Measurements from ENCODE around the gene ABLIM3.

ABLIM3 gene

DNA sequence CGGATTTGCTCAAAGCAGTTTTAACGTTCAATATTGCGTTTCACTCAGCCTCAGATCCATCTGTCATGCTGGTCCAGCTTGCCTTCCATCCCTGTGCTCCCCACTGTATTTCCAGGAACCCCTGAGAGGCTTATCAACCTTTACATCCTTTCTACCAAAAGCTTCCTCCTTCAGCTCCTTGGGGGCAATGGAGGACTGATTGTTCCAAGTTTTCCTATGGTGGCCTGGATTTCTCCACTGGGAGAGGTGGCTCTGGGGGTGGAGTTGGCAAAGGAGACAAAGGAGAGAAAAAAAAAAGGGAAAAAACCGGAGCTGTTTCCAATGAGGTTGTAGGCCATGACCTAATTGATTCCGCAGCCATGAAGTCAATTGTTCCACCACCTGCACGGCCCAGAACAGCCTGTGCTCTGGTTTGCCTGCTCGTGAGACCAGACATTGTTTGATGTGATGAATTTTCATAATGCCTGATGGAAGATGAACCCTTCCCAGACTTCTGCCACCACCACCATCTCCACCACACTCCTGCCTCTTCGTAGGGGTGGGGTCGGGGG lies 54.1 kb downstream of the ABLIM3 start:
- DNase-seq, result no peak

DNA sequence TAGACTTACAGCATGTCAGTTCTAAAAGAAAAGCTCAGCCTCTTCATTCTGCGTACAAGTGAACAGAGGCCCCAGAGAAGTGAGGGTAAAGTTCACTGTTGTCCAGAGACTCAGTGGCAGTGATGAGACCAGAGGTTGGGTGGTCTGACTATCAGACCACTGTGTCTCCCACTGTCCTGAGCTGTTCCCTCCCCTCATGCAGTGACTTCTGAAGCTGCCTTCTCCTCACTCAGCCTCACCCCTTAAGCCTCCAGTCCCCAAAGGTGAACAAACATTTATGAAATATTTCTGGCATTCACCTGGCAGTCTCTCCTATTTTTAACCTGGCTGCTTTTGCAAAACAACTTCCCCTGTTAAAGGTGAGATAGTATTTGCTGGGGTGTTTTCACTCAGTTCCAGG lies 54.7 kb downstream of the ABLIM3 start:
- no peak for DNase-seq

DNA sequence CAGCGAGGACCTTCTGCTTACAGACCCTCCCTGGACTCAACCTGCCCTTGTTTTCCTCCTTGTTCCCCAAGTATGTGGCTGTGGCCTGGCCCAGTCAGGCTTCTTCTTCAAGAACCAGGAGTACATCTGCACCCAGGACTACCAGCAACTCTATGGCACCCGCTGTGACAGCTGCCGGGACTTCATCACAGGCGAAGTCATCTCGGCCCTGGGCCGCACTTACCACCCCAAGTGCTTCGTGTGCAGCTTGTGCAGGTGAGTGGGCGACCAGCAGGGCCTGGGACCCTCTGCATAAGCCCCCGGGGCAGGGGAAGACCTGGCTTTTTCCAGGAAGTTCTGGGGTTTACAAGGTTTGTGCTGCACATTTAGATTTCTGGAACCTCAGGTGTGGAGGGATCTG lies 56.9 kb downstream of the ABLIM3 start:
- DNase-seq, result no peak

DNA sequence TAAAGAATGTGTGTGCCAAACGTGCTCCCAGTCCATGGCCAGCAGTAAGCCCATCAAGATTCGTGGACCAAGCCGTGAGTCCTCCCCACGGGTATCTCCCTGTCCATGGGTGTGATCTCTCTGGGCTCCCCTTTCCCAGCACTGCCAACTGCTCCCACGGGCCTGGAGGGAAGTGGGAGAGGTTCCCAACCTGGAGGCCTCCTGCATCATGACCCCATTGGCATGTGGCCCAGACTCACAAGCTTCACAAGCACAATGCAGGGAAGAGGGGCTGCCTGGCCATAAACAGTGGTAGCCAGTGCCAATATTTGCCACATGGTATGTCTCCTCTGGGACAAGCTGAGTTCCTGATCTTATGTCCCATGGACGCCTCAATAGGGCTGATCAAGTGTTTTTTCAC lies 59.1 kb downstream of the ABLIM3 start:
- DNase-seq, result no peak

DNA sequence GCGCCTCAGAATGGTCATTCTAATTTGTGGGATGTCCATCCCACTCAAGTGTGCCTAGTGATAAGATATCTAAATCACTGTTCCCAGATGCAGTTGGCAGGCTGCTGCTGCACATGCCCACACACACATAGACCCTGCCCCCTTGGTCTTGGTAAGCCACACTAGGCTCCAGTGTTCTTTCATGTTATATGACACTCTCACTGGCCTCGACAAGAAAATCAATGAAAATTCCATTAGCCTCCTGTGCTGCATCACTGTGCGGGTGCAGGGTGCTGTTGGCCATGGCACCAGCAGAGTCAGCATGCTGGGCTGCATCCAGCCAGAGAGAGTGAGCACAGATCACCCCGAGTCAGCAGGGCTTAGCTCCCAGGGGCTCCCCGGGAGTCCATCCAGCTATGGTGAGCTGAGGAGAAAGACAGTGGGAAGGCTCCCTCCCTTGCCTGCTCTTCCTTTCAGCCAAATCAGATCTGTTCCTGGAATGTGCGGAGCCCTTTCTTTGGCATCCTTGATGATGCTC lies 59.9 kb downstream of the ABLIM3 start:
- no peak for DNase-seq

DNA sequence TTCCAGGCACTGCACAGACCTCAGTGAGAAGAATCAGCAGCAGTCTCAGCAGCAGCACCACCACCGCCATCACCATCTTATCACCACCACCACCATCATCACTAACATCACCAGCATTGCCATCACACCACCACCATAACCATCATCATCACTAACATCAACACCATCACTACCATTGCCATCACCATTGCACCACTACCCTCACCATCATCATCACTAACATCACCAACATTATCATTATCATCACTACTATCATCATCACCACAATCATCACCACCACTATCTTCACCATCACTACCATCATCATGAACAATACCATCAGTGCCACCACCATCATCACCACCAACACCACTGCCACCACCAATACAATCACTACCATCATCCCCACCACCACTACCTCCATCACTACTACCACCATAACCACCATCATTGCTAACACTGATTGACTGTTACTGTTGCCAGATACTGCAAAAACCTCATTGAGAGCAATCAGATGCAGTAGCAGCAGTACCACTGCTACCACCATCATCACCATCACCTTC lies 61.7 kb downstream of the ABLIM3 start:
- no peak for DNase-seq

DNA sequence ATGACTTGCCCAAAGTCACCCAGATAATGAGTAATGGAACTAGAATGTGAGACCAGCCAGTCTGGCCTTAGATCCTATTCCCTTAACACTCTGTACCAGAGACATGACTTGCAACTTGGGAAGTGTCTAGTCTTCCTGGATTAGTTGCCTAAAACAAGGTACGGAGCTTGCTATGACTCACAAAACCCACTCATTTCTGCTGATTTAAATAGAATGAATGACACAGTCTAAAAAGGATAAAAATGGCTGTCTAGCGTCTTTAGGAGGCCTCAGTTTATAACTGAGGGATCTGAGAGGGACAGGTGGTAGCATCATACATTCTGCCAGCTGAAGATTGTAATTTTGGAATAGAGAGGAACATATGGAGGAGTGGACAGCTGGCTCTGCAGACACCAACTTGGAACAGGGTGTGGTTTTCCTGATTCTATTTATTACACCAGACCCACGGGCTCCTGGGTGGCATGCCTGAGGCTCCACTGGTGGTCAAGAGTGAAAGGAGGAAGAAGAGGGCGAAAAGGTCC lies 62.7 kb downstream of the ABLIM3 start:
- no peak for DNase-seq

DNA sequence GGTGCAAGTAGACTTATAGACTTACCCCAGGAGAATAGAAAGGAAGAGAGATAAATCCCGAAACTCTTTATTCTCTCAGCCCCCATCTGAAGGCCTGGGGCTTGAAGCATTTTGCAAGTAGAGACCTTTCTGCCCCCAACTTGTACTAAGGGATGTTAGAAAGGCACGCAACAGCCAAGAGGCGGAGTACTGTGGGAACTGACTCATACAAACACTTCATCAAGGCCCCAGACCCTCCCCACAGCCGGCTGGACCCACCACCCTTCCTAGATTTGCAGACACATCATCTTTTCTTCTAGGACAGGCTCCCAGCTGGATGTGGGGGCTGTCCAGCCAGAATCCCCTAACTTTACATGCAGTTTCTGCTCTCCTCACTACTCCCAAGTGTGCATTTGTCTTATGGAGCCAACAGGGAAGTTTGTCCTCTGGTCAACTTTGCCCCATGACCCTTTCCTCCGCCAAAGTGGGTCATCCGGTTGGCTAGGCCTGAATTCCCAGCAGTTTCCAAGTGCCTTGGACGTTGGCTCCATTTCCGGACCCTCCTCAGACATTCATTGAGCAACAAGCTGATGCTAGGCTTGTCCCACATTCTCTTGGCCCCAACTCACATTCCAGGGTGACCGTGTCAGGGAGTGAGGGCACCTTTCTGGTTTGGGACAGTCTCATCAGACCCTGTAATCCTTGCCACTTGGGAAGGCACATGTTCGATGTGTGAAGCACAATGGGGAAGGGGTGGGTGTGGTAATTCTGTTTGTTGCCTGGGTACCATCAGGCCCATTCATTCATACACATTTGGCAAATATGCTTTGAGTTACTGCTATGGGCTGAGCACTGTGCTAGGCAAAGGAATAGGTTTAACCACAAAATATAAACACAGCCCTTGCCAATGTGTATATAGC lies 64.6 kb downstream of the ABLIM3 start:
- no peak for DNase-seq

DNA sequence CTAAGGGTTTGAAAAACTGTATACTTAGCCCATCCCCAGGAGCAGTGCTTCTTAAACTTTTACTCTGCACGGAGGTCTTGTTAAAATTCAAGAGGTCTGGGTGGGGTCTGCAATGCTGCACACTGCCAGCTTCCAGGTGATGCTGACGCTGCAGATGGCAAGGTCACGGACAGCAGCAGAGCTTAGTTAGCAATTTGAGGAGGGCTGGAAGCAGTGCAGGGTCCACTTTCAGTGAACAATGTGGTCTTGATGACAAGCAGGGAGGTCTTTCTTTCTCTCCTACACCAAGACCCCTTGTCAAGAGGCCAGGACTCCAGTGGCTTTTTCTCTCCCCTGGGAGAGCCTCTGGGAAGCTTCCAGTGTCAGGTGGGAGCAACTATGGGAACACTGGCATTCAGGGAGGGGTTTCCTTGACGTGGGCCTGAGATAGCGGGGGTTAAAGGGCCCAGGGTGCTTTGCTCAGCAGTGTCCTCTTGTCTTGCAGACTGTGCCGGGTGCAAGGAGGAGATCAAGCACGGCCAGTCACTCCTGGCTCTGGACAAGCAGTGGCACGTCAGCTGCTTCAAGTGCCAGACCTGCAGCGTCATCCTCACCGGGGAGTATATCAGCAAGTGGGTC lies 65.3 kb downstream of the ABLIM3 start:
- no peak for DNase-seq

DNA sequence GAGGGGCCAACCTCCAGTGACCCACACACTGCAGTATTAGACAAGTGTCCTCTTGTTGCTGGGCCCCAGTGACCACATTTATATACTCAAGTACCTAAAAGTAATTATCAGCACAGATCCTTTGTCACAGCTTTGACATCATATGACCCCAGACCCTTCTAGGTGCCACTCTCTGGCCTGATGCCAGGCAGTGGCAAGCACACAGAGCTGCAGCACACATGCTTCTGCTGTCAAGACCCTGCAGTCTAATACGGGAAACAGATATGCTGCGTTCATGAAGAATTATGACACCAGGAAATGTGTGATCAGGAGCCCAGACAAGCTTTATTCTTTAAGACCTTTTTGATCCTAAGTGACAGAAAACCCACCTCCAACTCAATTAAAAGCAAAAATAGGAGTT lies 66.5 kb downstream of the ABLIM3 start:
- no peak for DNase-seq

DNA sequence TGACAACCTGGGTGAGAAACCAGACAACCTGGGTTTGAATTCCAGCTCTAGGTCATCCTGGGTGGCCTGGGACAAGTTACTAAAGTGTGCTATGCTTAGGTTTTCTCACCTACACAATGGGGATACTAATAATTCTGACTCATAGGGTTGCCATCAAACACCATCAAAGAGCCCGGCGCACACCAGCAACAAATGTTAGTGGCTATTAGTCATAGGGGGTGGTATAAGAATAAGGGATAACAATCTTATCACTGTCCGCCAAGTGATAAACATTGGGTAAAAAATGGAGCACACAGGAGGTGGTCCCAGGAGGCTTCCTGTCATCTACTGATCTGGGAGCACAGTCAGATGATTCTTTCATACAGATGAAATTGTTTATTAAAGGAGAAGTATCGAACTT lies 68.9 kb downstream of the ABLIM3 start:
- no peak for DNase-seq

DNA sequence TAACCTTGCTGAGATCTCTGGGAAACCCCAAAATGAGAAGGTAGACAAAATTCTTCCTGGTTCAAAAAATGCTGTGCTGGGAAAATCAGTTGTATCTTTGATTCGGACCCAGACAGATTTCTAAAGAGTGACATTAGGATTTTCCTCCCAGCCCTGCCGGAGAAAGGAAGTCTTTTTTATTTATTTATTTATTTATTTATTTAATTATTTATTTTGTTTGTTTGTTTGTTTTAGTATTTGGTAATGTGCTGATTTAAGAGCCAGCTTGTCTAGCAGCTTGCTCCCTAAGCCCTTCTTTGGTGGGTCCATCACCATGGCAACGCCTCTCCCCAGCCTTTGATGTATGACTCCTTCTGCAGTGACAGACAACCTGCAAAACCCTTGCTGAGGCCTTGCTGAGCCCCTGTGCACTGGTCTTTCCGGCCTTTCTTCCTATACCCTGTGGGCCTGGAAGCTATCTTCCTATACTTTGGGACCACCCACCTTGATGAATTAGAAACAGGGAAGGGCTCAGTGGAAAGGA lies 69.7 kb downstream of the ABLIM3 start:
- no peak for DNase-seq

DNA sequence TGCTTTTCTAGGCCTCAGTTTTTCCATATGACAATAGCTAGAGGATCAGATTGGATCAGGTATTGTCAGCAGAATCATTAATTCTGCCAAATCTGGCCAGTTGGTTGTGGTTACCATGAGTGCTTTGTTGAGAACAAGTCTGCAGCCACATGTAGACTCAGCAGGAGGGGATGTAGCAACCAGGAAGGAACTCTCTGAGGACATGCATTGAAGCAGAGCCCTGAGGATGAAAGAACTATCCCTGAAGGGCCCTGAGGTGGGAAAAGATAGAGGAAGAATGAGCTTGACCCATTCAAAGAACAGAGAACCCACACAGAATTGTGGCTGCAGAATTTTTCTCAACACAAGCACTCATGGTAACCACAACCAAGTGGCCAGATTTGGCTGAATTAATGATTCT lies 70.3 kb downstream of the ABLIM3 start:
- no peak for DNase-seq

DNA sequence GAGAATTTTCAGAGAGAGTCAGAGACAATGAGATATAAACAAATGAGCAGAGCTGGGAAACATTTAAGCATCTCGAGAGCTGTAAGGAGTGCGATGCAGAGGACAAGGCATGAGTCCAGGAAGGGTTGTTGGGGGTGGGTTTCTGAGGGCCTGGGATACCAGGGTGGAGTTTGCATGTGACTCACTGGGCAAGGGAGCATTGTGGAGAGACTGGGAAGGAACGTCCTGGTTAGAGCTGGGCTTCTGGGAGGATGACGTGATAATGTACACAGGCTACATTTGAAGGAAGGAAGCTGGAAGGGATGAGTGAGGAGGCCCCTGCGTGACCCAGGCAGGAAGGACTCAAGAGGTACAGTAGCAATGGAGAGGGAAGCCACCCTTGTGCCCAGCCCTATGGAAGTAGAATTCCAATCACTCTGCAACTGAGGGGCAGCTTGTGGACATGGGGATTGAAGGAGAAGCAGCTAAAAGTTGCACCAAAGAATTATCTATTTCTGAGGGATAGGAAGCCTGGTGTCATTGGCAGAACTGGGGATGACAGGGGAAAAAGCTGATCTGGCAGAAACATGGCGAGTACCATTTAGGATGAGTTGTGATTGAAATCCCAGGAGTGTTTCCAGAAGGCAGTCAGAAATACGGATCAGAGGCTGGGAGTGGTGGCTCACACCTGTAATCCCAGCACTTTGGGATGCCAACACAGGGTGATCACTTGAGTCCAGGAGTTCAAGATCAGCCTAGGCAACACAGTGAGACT lies 71.1 kb downstream of the ABLIM3 start:
- DNase-seq, result no peak

DNA sequence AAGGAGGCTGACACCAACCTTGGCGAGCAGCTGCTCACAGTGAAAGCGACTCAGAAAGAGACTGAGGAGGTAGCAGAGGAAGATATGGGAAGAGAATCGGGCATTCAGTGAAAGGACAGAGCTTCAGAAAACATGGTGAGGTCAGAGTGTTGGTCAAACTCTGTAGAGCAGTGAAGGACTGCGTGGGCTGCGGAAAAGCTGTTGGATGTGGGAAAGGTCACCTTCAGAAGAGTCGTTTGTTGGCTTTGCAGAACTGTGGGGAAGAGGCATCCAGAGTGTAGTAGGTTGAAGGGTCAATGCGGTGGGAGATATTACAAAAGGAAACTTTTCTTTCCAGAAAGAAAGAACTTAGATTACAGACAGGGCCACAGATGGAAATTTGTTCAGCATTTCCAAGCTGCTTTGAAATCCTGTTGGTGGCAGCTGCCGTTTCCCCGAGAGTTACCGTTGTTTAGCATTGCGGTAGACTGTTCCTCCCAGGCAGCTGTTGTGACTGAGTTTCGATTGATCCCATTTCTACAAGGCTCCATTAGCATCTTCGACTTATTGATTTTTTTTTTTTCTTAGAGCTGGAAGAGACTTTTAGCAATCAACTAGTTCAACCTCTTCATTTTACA lies 72.1 kb downstream of the ABLIM3 start:
- no peak for DNase-seq

DNA sequence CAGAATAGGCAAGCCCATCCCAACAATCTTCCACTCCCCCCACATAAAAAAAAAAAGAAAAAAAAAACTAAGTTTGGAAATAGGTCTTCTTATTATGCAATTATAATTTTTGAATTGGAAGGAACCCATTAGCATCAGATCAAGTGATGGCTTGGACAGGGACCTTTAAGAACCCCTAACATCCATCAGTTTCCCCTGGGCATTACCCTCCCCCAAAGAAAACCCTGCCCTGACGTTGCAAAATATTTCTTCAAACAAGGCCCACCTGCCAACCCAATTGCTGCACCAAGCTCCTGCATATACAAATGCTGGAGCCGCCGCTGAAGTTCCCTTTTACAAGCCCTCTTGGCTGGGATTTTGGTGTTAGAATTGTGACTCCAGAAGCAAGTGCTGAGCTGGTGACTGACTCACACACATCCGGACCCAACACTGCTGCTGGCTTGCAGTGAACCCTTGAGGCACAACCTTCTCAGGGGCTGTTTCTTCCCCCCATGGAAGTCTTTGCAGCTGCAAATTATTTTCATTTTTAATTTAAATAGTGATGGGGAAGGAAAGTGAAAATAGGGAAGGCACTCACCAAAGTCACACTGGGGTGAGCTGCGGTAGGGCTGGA lies 74.3 kb downstream of the ABLIM3 start:
- no peak for DNase-seq

DNA sequence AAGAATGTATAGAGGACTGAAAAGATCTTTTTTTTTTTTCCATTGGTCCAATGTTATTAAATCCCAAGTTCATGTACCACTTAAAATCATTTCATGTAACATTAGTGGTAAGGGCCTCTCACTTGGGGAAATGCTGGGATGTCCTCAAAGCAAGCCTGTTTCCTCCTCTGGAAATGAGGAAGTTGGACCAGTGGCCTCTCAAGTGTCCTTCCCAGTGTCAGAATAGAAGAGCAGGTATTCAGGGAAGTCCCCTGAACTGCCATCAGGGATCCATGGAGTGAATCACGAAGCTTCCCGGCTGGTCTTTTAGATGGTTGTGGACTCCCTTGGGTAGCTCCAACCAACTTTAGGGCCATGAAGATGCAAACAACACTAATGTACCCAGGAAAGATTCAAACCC lies 75.2 kb downstream of the ABLIM3 start:
- no peak for DNase-seq

DNA sequence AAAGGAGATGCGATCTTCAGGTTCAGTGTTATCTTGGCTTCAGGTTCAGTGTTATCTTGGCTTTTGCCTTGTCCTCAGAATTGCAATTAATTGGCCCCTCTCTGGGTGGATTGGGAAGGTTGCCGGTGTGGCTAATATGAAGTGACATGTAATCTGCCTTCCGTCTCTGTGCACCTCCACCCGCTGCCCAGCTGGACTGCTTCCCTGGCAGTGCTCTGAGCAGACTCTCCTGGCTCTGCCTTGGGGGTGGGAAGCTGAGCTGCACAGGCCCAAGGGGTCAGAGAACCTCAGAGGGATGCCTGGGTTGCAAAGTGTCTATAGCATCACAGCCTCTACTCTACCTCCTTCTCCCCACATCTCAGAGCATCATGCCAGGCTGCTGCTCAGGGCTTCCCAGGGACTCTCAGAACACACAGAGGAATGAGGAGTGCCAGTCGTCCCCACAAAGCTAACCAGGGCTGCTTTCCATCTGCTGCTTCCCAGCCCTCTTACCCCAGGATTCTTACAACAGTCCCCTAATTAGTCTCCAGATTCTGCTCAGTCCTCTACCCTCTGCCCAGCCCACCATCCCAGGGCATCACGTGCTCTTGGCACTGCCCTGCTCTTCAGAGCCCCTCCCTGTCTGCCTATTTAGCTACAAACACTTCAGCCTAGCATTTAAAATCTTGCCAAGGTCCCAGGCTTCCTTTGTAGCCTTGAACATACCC lies 76.0 kb downstream of the ABLIM3 start:
- no peak for DNase-seq

DNA sequence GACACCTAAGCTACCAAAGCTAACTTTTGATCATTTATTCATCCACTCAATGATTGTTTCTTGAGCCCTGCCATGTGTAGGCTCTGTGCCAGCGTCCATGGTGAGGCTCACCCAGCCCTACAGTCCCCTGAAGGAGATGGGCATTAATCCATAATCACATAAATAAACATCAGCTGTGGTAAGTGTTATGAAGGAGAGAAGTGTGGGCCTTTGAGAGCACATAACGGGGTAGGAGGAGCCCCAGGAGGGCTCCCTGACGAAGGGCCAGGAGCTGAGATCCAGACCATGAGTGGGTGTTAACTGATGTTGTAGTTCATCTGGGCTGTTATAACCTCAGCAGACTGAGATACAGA lies 76.5 kb downstream of the ABLIM3 start:
- no peak for DNase-seq

DNA sequence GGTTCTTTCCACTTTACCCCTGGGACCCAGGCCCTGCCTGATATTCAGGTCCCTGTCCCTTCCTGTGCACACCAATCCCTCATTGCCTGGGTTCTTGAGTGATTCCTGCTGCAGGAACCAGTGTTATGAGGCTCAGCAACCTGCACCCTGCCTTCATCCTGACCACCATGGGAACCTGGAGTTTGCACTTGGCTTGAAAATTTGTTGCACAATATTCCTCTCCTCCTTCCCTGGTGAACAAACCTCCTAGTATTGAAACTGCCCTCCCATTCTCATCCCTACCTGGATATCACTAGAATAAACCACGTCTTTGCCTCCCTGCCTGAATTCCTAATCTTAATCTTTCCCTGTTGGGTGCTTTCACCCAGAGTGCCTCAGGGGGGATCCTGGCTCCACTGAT lies 78.3 kb downstream of the ABLIM3 start:
- no peak for DNase-seq

DNA sequence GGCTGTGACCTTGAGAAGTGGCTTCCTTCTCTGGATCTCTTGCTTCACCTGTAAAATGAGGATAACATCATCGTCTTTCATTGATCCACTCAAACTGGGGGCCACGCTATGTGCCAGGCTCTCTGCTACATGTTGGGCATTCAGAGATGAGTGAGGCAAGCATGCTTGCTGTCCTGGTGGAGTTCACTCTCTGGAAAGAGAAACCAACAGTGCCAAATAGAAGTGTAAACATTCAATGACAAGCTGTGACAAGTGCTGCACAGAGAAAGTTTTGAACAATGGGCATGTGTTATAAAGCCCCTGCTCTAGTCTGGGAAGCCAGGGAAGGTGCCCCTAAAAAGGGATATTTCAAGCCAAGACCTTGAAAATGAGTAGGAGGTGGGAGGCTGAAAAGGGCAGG lies 79.5 kb downstream of the ABLIM3 start:
- no peak for DNase-seq

Data from CD4-positive, alpha-beta T cell treated with Interleukin-4 for 1 hour (primary cell).